HepG2 (cell line): ENCODE measurements around the gene FAAP20. TPM values are rescaled to one million over a fixed set of nuclear protein-coding genes. Genes with fewer than 3 reads are reported as not detected.

Source experiments
- ATAC-seq: fragments of 200-7000 bp; cut with Tn5 transposase; 3 replicates; pipeline ENCODE4 v1.9.1; 2020; ENCODE audit warnings: mild to moderate bottlenecking, moderate library complexity
- BruUV-seq: library from RNA; stranded (reverse); fragments of 400-500 nt; replicated peaks from 2 replicates; lab custom pipeline; 2021; lab: Mats Ljungman, UMichigan
- CTCF ChIA-PET: fragments of 300-600 bp; formaldehyde crosslinking; extraction: SDS; loops from one replicate; lab custom pipeline; 2021; ENCODE audit warnings: low total read pairs, inconsistent platforms, low intra/inter-chr PET ratio; lab: Yijun Ruan, JAX
- POLR2A ChIA-PET: fragments of 350-600 bp; sonication (Branson Sonifier 250); formaldehyde crosslinking; loops from one replicate; lab custom pipeline; 2020; ENCODE audit warnings: antibody characterized with exemption, inconsistent platforms; lab: Yijun Ruan, JAX
- DNase-seq: peaks from one replicate; pipeline ENCODE4 v3.0.0-alpha.2; 2015; ENCODE audit warnings: low spot score
- FAIRE-seq: peaks from 3 replicates; lab custom pipeline; 2011; peaks lifted over from hg19 to GRCh38; lab: Jason Lieb, UNC
- H2AFZ ChIP-seq: one replicate; pipeline ENCODE4 v1.6.1; 2011; ENCODE audit warnings: low read length, inconsistent platforms
- H3K27ac ChIP-seq: fragments of 300-600 bp; 3 replicates; pipeline ENCODE4 v1.8.0; 2011; ENCODE audit warnings: mixed run types, mild to moderate bottlenecking, mixed read lengths, low read length, inconsistent platforms; ENCODE audit not compliant: insufficient read depth; ENCODE audit errors: extremely low read length
- H3K27me3 ChIP-seq, 2 experiments: fragments of 200-600 bp in 1 of 2; 2 replicates in 1 of 2; 3 replicates in 1 of 2; pipeline versions ENCODE4 v1.6.0 to v1.8.0; 2011; ENCODE audit warnings: low read length in 2 of 2, mild to moderate bottlenecking in 2 of 2, moderate library complexity in 2 of 2, inconsistent platforms in 1 of 2; ENCODE audit not compliant: insufficient read depth in 2 of 2, control insufficient read depth in 1 of 2
- H3K36me3 ChIP-seq, 2 experiments: fragments of 200-600 bp in 1 of 2; replicated peaks in 1 of 2; 2 replicates in 1 of 2; 3 replicates in 1 of 2; pipeline versions ENCODE4 v1.5.1 to v1.8.0; 2011; ENCODE audit warnings: low read length in 2 of 2, inconsistent platforms in 1 of 2; ENCODE audit not compliant: insufficient read depth in 2 of 2, control insufficient read depth in 1 of 2
- H3K4me1 ChIP-seq: 2 replicates; pipeline ENCODE4 v1.5.1; 2012; ENCODE audit warnings: low read length, inconsistent platforms; ENCODE audit not compliant: insufficient read depth
- H3K4me2 ChIP-seq: 2 replicates; pipeline ENCODE4 v1.6.0; 2011; ENCODE audit warnings: low read depth, low read length, inconsistent platforms
- H3K4me3 ChIP-seq, 3 experiments: fragments of 200-600 bp in 1 of 3; sonication (generic), shearing (Covaris generic) in 1 of 3; replicated peaks in 1 of 3; 2 replicates each; pipeline ENCODE4 v1.5.1; 2011 to 2016; ENCODE audit warnings: low read length in 3 of 3, inconsistent platforms in 2 of 3, low read depth in 2 of 3, mild to moderate bottlenecking in 2 of 3, control low read depth in 1 of 3, mixed read lengths in 1 of 3; ENCODE audit not compliant: insufficient read depth in 1 of 3
- H3K79me2 ChIP-seq: one replicate; pipeline ENCODE4 v1.6.1; 2011; ENCODE audit warnings: low read length, inconsistent platforms; ENCODE audit not compliant: insufficient read depth
- H3K9ac ChIP-seq: 2 replicates; pipeline ENCODE4 v1.6.0; 2011; ENCODE audit warnings: mild to moderate bottlenecking, low read depth, low read length, inconsistent platforms; ENCODE audit not compliant: insufficient read depth
- H3K9me3 ChIP-seq: 2 replicates; pipeline ENCODE4 v1.5.1; 2012; ENCODE audit warnings: mild to moderate bottlenecking, low read length
- H4K20me1 ChIP-seq: 2 replicates; pipeline ENCODE4 v1.6.0; 2011; ENCODE audit warnings: inconsistent platforms, mild to moderate bottlenecking, low read length, moderate library complexity; ENCODE audit not compliant: insufficient read depth
- CREBL2 ChIP-seq: sonication (generic); formaldehyde crosslinking; IDR thresholded peaks from 2 replicates; pipeline ENCODE4 v1.8.1; 2023; ENCODE audit warnings: missing genetic modification reagents, mild to moderate bottlenecking, borderline replicate concordance
- GATAD2A ChIP-seq: IDR thresholded peaks from 2 replicates; pipeline ENCODE4 v1.6.1; 2016
- GLI4 ChIP-seq: sonication (generic); formaldehyde crosslinking; IDR thresholded peaks from 2 replicates; pipeline ENCODE4 v1.5.1; 2020; ENCODE audit warnings: missing genetic modification reagents, mild to moderate bottlenecking, moderate library complexity, borderline replicate concordance
- HIVEP1 ChIP-seq: sonication (generic); formaldehyde crosslinking; IDR thresholded peaks from 2 replicates; pipeline ENCODE4 v1.4.0; 2020; ENCODE audit warnings: mild to moderate bottlenecking, missing genetic modification reagents
- IKZF4 ChIP-seq: sonication (generic); formaldehyde crosslinking; IDR thresholded peaks from 2 replicates; pipeline ENCODE4 v1.5.1; 2020; ENCODE audit warnings: borderline replicate concordance, mild to moderate bottlenecking, low read depth, missing genetic modification reagents; ENCODE audit errors: not compliant biosample characterization
- IRF2 ChIP-seq: IDR thresholded peaks from 2 replicates; pipeline ENCODE4 v1.6.1; 2018; ENCODE audit warnings: missing genetic modification reagents, missing compliant biosample characterization
- MATR3 ChIP-seq: sonication (generic); formaldehyde crosslinking; IDR thresholded peaks from 2 replicates; pipeline ENCODE4 v1.4.0; 2020; ENCODE audit warnings: missing genetic modification reagents
- MED13 ChIP-seq: sonication (generic); formaldehyde crosslinking; IDR thresholded peaks from 2 replicates; pipeline ENCODE4 v1.5.0; 2020; ENCODE audit warnings: missing genetic modification reagents
- MEF2D ChIP-seq: sonication (generic); formaldehyde crosslinking; IDR thresholded peaks from 2 replicates; pipeline ENCODE4 v1.5.1; 2020; ENCODE audit warnings: mild to moderate bottlenecking, missing genetic modification reagents
- MEIS2 ChIP-seq: sonication (generic); formaldehyde crosslinking; IDR thresholded peaks from 2 replicates; pipeline ENCODE4 v1.9.0; 2021; ENCODE audit warnings: mild to moderate bottlenecking, missing genetic modification reagents
- MTA1 ChIP-seq: sonication (generic); formaldehyde crosslinking; IDR thresholded peaks from 2 replicates; pipeline ENCODE4 v1.4.0; 2020; ENCODE audit warnings: missing genetic modification reagents, mild to moderate bottlenecking, borderline replicate concordance
- PRPF4 ChIP-seq: fragments of 200-400 bp; formaldehyde crosslinking; IDR thresholded peaks from 2 replicates; pipeline ENCODE4 v1.6.1; 2016; ENCODE audit warnings: low read length, low read depth; ENCODE audit not compliant: poor library complexity, severe bottlenecking
- SNAI1 ChIP-seq: sonication (generic); formaldehyde crosslinking; IDR thresholded peaks from 2 replicates; pipeline ENCODE4 v1.5.0; 2020; ENCODE audit warnings: mild to moderate bottlenecking, missing genetic modification reagents, borderline replicate concordance
- TMF1 ChIP-seq: sonication (generic); formaldehyde crosslinking; IDR thresholded peaks from 2 replicates; pipeline ENCODE4 v1.8.1; 2022; ENCODE audit warnings: low read depth, missing genetic modification reagents
- TRIM24 ChIP-seq: sonication (generic); formaldehyde crosslinking; IDR thresholded peaks from 2 replicates; pipeline ENCODE4 v1.8.0; 2022; ENCODE audit warnings: mild to moderate bottlenecking, missing genetic modification reagents
- ZNF136 ChIP-seq: sonication (generic); formaldehyde crosslinking; IDR thresholded peaks from 2 replicates; pipeline ENCODE4 v1.8.1; 2022; ENCODE audit warnings: low read depth, mild to moderate bottlenecking, moderate library complexity, missing genetic modification reagents
- ZNF546 ChIP-seq: sonication (generic); formaldehyde crosslinking; conservative IDR thresholded peaks from 2 replicates; pipeline ENCODE4 v1.8.1; 2023; ENCODE audit warnings: mild to moderate bottlenecking, missing genetic modification reagents
- WGBS: methylation state at CpG from one replicate; pipeline ENCODE4 v1.1.6; 2017; ENCODE audit warnings: low lambda C conversion rate; 5-methylcytosine and 5-hydroxymethylcytosine counted together
- in situ Hi-C: cut with HindIII; loops from 2 replicates; pipeline ENCODE4 v1.10.0; 2017; ENCODE audit warnings: low pct_unique_long_range_greater_than_20kb; ENCODE audit not compliant: extremely low pct_ligation_motif_present
- intact Hi-C: fragments of 100-400 bp; cut with micrococcal nuclease; formaldehyde crosslinking; loops from one replicate; pipeline ENCODE4 v1.10.0; 2022; ENCODE audit not compliant: unreplicated experiment
- polyA plus RNA-seq, 8 experiments: library from polyadenylated mRNA; depleted of rRNA in 3 of 8; stranded (reverse) in 7 of 8; unstranded in 1 of 8; fragments of >200 nt; fragmentation: Illumina TruSeq in 4 of 8; extraction: Trizol in 4 of 8; gene quantifications; 2 replicates each; pipeline versions ENCODE4 v1.2.1 to v1.2.3, GENCODE V29; 2011 to 2016; ENCODE audit warnings: low read depth in 4 of 8, missing spikeins in 1 of 8, mixed read lengths in 1 of 8; ENCODE audit not compliant: insufficient read depth in 1 of 8
- total RNA-seq, 5 experiments: library from RNA; depleted of rRNA; stranded (reverse); fragments of >200 nt; fragmentation: Illumina TruSeq; extraction: Trizol; gene quantifications; 2 replicates each; pipeline ENCODE4 v1.2.3, GENCODE V29; 2016; ENCODE audit warnings: low read depth in 1 of 5

The FAAP20 gene
- total and polyA plus RNA-seq, 2 of the 13 experiments (the other 11 are each of a cell fraction or from before 2014, with no cell fraction given) = 9.6 to 10.8 TPM

DNA sequence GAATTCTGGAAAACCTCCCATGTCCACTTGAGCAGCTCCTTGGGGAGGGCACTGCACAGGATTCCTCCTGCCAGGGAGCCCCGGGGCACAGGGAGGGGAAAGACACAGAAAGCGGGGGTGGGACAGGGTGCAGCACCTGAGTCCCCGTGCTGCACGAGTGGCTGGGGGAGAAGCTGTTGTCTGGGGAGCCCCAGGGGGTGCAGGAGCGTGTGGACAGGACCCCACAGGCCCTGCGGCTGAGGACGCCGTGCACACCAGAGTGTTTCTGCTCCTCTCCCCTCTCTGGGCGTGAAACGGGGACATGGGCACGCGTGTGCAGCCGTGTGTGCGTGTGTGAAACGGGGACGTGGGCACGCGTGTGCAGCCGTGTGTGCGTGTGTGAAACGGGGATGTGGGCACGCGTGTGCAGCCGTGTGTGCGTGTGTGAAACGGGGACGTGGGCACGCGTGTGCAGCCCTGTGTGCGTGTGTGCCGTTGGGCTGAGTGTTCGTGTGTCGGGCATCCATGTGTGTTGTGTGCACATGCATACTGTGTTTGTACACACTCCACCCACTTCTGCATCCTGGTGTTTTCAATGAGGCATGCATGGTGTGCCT lies 21.9 kb downstream of the FAAP20 start:
- no peaks in the 10 kb centered on the region for H3K9me3 ChIP-seq
- no peak overlapping the region for H3K4me2 ChIP-seq
- no peak overlapping the region for H3K9ac ChIP-seq
- no peak for ATAC-seq
- 96% methylated on average over 33 of the region's 33 CpGs for WGBS
- H3K27ac ChIP-seq = no peak overlapping the region
- H2AFZ ChIP-seq = no peak overlapping the region
- no peak overlapping the region for H3K4me3 ChIP-seq
- H3K27me3 ChIP-seq = no peaks in the 10 kb centered on the region
- intact Hi-C loops (no loop called here), in situ Hi-C loops (no loop called here)
- ChIA-PET CTCF (no interaction called here), POLR2A (no interaction called here)
- DNase-seq = no peak
- no peak for FAIRE-seq
- H4K20me1 ChIP-seq = no peaks in the 10 kb centered on the region; the same call in 1 of the 2 replicates
- no TSS peak for BruUV-seq
- no peaks in the 10 kb centered on the region for H3K79me2 ChIP-seq
- H3K36me3 ChIP-seq = peaks cover 25 to 73% of the 10 kb centered on the region in 2 experiments
- TF ChIP-seq GLI4 (CRISPR knock-in tag) = no peak
- no peaks in the 10 kb centered on the region for H3K4me1 ChIP-seq

- no TSS peak for BruUV-seq
- 97% methylated on average over 17 of the region's 26 CpGs for WGBS
- ChIA-PET CTCF (no interaction called here), POLR2A (no interaction called here)
- in situ Hi-C loops = no loop called here
- no peak for FAIRE-seq
- no peak overlapping the region for H3K4me2 ChIP-seq
- no peak for DNase-seq
- no peak for ATAC-seq
- H3K9me3 ChIP-seq = no peaks in the 10 kb centered on the region
- no peak overlapping the region for H3K9ac ChIP-seq
- H4K20me1 ChIP-seq = no peaks in the 10 kb centered on the region; the same call in 1 of the 2 replicates
- TF ChIP-seq MATR3 (no peak), GATAD2A (CRISPR knock-in tag) (no peak), MED13 (CRISPR knock-in tag) (no peak), MEIS2 (CRISPR knock-in tag) (no peak), IRF2 (CRISPR knock-in tag) (no peak), ZNF136 (no peak), MEF2D (CRISPR knock-in tag) (no peak), PRPF4 (no peak), SNAI1 (CRISPR knock-in tag) (no peak), TMF1 (CRISPR knock-in tag) (no peak), ZNF546 (CRISPR knock-in tag) (no peak), IKZF4 (no peak), HIVEP1 (no peak), TRIM24 (CRISPR knock-in tag) (no peak), CREBL2 (CRISPR knock-in tag) (no peak), MTA1 (CRISPR knock-in tag) (no peak)
- TF ChIP-seq, all 625 proteins: peak for 0
- Histone ChIP-seq H3K4me1 (no peaks in the 10 kb centered on the region), H3K79me2 (no peaks in the 10 kb centered on the region), H3K36me3 (peaks cover 22 to 68% of the 10 kb centered on the region in 2 experiments), H3K27me3 (no peaks in the 10 kb centered on the region), H3K4me3 (no peak overlapping the region), H2AFZ (no peak overlapping the region), H3K27ac (no peak overlapping the region)
- intact Hi-C loops = no loop called here
Observed at GRCh38 chr1:2172012-2172411, 22.6 kb downstream of the FAAP20 start.
